Activated CD4-positive, alpha-beta T cell treated with anti-CD3 and anti-CD28 coated beads, Interleukin-2, amount 50 U/mL, for 4 hours (primary cell): ENCODE results near the gene OBP2A.
"Not testable (repeated sequence)": the region's sequence is repeated elsewhere in the genome, so short reads cannot be mapped to it uniquely, and the experiment has no call there.

ENCODE experiments used
- DNase-seq, 2 experiments: peaks; one replicate each; pipeline ENCODE4 v3.0.0-alpha.2; 2020

OBP2A gene

DNA sequence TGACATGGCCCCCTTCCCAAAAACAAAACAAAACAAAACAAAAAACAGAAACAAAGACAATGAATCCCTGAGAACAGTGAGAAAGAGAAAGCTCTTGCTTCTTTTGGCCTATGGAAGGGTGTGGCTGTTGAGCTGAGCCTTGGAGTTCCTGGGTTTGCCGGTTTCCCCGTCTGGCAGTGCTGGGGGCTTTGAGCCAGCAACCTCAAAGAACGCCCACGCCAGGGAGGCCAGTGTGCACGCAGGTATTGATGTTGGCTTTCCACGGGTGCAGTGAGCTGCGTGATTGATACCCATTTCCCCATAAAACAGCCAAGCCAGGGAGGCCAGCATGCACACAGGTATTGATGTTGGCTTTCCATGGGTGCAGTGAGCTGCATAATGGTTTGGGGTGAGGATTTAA is 33.0 kb upstream of the OBP2A start:
- no peak for DNase-seq

- DNase-seq, result no peak
These were observed 32.5 kb upstream of the OBP2A start for GRCh38 chr9:135513351-135513846.

DNA sequence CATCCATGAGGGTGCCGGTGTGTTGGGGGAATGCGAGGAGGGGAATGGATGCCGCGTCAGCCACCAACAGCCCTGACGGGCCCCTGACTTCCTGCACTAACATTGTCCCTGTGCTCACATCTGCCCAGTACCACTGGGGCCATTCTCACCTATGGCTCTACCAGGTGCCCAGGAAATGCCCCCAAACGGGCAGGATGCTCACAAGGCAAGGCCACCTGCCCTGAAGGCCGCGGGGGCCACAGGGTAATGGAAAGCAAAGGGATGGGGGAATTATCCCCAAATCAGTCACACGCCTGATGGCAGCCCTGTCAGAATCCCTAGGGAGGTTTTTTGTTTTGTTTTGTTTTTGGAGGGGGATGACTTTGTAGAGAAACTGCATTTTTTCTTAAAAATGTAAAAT is 32.0 kb upstream of the OBP2A start:
- not testable (repeated sequence) for DNase-seq

- DNase-seq, result no peak
These were observed 31.4 kb upstream of the OBP2A start for GRCh38 chr9:135514342-135515082.

GRCh38 chr9:135515083-135515951 is 30.6 kb upstream of the OBP2A start:
- DNase-seq, result no peak

- DNase-seq, result no peak
These were observed 29.6 kb upstream of the OBP2A start for GRCh38 chr9:135516132-135516860.

DNA sequence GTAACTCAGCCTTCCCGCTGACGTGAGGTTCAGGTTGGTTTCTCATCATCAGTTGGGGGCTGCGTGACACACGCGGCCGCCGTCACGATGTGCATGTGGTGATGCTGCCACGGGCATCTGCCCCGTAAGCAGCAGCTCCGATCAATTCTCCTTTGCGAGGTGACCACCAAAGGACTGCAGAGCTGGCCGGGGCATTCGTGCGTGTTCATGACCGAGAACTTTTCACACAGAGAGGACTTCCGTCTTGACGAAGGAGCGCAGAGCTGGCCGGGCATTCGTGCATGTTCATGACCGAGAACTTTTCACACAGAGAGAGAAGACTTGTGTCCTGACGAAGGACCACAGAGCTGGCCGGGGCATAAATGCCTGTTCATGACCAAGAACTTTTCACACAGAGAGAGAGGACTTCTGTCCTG is 28.5 kb upstream of the OBP2A start:
- no peak for DNase-seq

- DNase-seq, result no peak
These were observed 26.6 kb upstream of the OBP2A start for GRCh38 chr9:135519179-135519971.

DNA sequence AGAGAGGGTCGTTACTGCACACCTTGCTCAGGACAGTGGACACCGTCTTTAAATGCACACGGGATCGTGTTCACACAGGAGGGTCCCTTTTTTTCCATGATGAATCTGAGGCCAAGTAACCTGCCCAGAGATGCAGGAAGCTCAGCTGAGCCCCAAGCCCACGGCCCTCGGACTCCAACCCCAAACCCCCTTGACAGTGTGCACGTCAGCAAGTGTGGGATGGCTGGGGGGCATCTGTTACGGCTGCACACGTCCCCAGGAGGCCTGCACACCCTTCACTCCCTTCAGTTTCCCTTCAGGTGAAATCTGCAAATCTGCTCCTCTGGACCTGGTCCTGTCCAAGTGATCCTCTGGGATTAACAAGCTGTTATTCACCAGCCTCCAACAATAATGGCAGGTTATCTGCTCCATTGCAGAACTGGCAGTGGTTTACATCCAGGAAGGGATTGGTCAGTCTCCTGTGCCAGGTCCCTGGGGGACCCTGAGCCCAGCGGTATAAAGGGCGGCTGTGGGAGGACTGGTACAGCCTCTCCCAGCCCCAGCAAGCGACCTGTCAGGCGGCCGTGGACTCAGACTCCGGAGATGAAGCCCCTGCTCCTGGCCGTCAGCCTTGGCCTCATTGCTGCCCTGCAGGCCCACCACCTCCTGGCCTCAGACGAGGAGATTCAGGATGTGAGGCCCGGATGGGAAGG is 24.9 kb upstream of the OBP2A start, which contains the start of gene LCN1:
Gene LCN1, plus strand, starts transcription at position 525 of the 692 bp plus-strand sequence. Its CDS starts 58 bp downstream, at position 583.
- DNase-seq, result no peak

- DNase-seq, result no peak
These were observed 24.3 kb upstream of the OBP2A start for GRCh38 chr9:135521608-135522095.

DNA sequence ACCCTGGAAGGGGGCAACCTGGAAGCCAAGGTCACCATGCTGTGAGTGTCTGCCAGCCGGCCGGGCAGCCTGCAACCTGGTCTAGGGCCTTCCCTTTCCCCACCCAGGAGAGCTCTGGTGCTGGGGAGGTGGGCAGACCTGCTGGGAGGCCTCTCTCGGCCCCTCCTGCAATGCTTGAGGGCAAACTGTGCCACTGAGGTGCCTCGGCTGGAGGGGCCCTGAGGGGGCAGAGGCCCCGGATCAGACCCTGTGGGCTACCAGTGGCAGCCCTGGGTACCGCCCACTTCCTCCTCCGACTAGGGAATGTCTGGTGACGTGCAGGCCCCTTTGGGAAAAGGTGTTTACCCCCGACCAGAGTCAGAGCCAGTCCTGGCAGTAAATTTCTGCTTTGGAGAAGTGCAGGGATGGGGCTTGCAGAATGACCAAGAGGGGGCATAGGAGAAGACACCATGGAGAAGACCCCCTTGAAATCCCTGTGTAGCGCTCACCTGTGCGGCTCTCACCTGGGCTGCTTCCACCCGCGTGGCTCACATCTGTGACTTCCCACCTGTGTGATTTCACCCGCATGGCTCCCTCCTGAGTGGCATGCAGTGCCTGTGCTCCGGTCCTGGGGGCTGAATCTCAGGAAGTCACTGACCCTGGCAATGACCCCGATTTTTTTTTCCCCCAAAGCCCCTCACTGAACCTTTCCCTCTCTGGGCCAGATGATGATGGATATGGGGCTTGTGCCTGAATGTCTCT is 23.6 kb upstream of the OBP2A start:
- DNase-seq, result no peak

DNA sequence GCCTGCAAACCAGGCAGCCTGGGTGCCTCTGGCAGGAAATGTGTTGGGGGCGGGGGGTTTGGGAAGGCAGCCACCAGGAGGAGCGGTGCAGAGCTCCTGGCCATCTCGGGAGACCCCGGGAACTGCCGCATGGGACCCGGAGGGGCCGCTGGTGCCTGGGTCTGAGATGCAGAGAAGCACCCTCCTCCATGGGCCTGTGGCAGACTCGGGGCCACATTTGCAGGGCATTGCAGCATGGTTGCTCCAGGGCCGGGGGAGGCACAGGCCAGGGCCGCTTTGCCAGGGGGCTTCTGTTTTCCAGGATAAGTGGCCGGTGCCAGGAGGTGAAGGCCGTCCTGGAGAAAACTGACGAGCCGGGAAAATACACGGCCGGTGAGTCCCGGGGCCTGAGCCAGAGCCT is 23.0 kb upstream of the OBP2A start:
- DNase-seq, result no peak

DNA sequence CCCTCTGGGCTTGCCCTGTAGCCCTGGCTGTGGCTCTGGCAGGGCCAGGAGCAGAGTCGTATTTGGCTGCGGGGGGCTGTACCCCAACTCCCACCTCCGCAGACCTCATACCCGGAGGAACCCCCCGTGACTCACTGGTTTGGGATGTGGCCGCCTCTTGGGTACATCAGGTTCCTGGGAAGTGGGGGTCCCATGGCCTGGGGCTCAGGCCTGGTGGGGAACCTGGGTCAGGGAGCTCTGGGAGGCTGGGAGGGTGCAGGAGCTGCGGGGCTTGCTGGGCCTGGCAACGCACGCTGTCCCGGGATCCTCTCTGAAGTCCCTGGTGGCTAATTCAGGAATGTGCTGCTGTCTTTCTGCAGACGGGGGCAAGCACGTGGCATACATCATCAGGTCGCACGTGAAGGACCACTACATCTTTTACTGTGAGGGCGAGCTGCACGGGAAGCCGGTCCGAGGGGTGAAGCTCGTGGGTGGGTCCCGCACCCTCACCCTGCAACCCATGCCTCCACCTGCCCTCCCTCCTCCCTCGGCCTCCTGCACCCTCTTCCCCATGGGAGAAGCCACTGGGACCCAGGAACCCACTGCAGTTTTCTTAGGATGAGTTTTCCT is 22.3 kb upstream of the OBP2A start:
- no peak for DNase-seq

DNA sequence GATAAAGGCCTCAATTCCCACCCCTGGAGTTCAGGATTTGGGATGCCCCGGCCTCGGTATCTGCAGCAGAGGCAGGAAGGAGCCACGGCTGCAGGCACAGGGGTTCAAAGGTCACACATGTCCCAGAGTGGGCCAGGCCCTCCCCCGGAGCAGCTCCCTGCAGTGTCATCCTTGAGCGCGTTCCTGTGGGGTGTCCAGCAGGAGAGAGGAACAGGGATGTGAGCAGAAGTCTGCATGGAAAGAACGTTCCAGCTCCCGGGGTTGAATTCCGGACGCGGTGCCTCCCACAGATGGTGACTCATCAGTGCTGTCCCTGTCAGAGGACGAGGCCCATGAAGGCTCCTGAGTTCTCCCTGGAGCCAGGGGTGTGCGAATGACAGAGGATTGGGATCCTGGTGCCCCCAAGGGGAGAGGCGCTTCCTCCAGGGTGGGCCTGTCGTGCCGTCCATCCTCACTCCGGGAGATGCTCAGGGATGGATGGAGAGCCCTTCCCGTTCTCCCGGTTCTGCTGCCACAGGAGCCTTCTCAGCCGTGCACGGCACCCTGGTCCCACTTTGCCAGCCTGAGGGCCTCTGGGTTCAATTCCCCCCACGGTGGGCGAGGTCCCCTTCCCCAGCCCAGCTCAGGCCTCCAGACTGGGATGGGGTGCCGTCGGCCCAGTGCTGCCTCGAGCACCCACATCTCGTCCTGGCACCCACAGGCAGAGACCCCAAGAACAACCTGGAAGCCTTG is 21.6 kb upstream of the OBP2A start:
- DNase-seq, result no peak

DNA sequence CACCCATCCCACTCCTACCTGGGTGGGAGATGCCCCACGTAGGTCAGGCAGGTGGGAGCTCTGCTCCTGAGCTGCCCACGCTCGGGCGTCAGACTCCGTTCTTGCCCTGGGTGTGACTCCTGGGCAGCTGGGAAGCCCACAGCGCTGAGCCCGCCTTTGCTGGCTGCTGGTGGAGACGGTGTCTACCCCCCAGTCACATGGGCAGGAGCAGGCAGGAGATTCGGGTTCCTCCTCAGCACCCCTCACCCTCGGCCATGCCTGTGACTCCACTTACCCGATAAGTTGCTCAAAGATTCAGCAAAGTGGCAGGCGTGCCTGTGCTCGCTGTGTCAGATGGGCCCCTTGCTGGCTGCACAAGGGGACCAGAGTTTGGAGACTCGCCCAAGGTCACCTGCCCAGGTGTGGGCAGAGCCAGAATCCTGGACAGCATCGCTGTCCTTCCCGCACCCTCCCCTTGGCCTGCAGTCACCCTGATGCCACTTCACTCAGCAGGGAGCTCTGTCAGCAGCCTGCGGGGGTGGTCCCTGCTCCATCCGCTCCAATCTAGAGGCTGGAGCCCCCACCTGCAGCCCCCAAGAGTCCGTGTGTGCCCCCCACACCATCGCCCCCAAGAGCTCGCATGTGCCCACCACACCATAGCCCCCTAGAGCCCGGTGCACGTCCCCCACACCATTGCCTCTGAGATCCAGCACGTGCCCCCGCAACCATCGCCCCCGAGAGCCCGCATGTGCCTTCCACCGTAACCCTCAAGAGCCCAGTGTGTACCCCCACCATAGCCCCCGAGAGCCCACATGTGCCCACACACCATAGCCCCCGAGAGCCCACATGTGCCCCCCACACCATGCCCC is 20.5 kb upstream of the OBP2A start:
- DNase-seq, result no peak

- DNase-seq, result no peak
These were observed 19.7 kb upstream of the OBP2A start for GRCh38 chr9:135526089-135526729.

DNA sequence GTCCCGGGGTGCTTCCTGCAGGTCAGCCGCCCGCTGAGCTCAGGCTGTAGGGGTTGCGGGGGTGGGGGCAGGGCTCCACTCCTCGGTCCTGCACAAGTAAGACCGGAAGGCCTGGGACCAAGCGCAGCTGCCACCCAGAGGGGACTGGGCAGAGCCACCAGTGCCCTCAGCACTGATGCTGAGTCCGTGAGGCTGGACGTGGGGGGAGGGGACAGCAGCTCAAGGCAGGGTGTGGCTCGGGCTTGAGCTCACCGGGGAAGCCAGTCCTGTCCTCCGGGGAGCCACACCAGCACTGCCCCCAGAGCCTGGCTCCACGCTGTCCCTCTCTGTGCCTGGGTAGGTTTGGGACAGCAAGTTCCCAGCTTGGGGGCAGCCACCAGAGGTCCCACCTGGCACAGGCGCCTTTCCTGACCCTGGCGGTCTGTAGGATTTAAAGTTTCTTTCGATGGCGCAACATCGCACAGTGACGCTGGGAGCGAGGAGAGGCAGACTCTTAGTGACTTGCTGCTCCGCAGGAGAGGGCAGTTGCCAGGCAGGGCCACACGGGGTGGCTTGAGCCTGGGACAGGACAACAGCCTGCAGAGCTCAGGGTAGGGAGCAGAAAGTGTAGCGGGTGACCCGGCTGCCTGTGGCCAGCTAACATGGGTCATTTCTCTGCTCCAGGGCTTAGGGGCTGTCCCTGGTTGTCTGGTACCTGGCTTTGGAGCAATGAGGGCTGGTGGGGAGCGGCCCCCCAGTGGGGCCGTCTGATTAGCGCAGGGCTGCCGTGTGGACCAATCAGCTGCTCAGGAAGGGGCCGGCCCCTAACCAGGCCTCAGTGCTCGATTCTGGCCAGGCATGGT is 19.0 kb upstream of the OBP2A start:
- no peak for DNase-seq
